GM23338 (cell line): ENCODE results near the gene CBFA2T3. TPM values are rescaled to one million over a fixed set of nuclear protein-coding genes. Genes with fewer than 3 reads are reported as not detected.

Source experiments
- ATAC-seq: fragments of 200-7000 bp; cut with Tn5 transposase; 3 replicates; pipeline ENCODE4 v1.9.1; 2020
- DNase-seq: peaks from one replicate; pipeline ENCODE4 v3.0.0-alpha.2; 2015; ENCODE audit warnings: low spot score
- H2AFZ ChIP-seq: fragments of 200-600 bp; sonication (generic); 2 replicates; pipeline ENCODE4 v1.8.0; 2016; ENCODE audit warnings: antibody characterized with exemption, mild to moderate bottlenecking, moderate library complexity
- H3F3A ChIP-seq: fragments of 200-600 bp; sonication (generic); replicated peaks from 2 replicates; pipeline ENCODE4 v1.8.0; 2017; ENCODE audit warnings: antibody characterized with exemption, mixed run types, low read depth
- H3K27ac ChIP-seq: fragments of 200-600 bp; sonication (generic); 2 replicates; pipeline ENCODE4 v1.6.1; 2016; ENCODE audit warnings: low read depth
- H3K27me3 ChIP-seq: fragments of 200-600 bp; sonication (generic); 2 replicates; pipeline ENCODE4 v1.8.0; 2016; ENCODE audit warnings: mild to moderate bottlenecking, mixed run types, moderate library complexity; ENCODE audit not compliant: insufficient read depth
- H3K36me3 ChIP-seq: fragments of 200-600 bp; sonication (generic); 2 replicates; pipeline ENCODE4 v1.8.0; 2016; ENCODE audit warnings: mild to moderate bottlenecking; ENCODE audit not compliant: insufficient read depth
- H3K4me1 ChIP-seq: fragments of 200-600 bp; sonication (generic); 2 replicates; pipeline ENCODE4 v1.8.0; 2016; ENCODE audit warnings: mild to moderate bottlenecking, moderate library complexity; ENCODE audit not compliant: insufficient read depth
- H3K4me2 ChIP-seq: fragments of 200-600 bp; sonication (generic); 2 replicates; pipeline ENCODE4 v1.7.1; 2017; ENCODE audit warnings: mixed run types
- H3K4me3 ChIP-seq: fragments of 200-600 bp; sonication (generic); 2 replicates; pipeline ENCODE4 v1.6.1; 2016; ENCODE audit warnings: mixed run types
- H3K79me2 ChIP-seq: fragments of 200-600 bp; sonication (generic); replicated peaks from 2 replicates; pipeline ENCODE4 v1.8.0; 2017; ENCODE audit warnings: mild to moderate bottlenecking; ENCODE audit not compliant: insufficient read depth
- H3K9me2 ChIP-seq: fragments of 200-600 bp; sonication (generic); 2 replicates; pipeline ENCODE4 v1.8.0; 2017; ENCODE audit not compliant: insufficient read depth
- H4K20me1 ChIP-seq: fragments of 200-600 bp; sonication (generic); replicated peaks from 2 replicates; pipeline ENCODE4 v1.8.0; 2017; ENCODE audit warnings: mild to moderate bottlenecking; ENCODE audit not compliant: insufficient read depth
- H3K27ac Mint-ChIP-seq: 2 replicates; pipeline ENCODE4 v1.8.0; 2020; ENCODE audit warnings: inconsistent platforms, mild to moderate bottlenecking, moderate library complexity, mixed read lengths
- H3K27me3 Mint-ChIP-seq: 3 replicates; pipeline ENCODE4 v1.8.0; 2022; ENCODE audit warnings: low read depth, mild to moderate bottlenecking, moderate library complexity, mixed read lengths, inconsistent platforms; ENCODE audit not compliant: insufficient read depth, poor library complexity
- H3K36me3 Mint-ChIP-seq: 3 replicates; pipeline ENCODE4 v1.8.0; 2021; ENCODE audit warnings: low read depth, mild to moderate bottlenecking, inconsistent platforms, moderate library complexity, mixed read lengths
- H3K4me1 Mint-ChIP-seq: 3 replicates; pipeline ENCODE4 v1.8.0; 2020; ENCODE audit warnings: mild to moderate bottlenecking, inconsistent platforms, mixed read lengths
- H3K4me3 Mint-ChIP-seq: 3 replicates; pipeline ENCODE4 v1.8.0; 2021; ENCODE audit warnings: moderate library complexity, mild to moderate bottlenecking, inconsistent platforms, mixed read lengths
- H3K9me3 Mint-ChIP-seq: 3 replicates; pipeline ENCODE4 v1.8.0; 2020; ENCODE audit warnings: moderate library complexity, mild to moderate bottlenecking, inconsistent platforms, mixed read lengths
- CREB1 ChIP-seq: fragments of 250-450 bp; sonication (Bioruptor Pico); IDR thresholded peaks from 2 replicates; pipeline ENCODE4 v1.5.0; 2020; ENCODE audit warnings: low read depth, mild to moderate bottlenecking, moderate library complexity
- EZH2 ChIP-seq: fragments of 200-600 bp; sonication (generic); IDR thresholded peaks from one replicate; pipeline ENCODE4 v1.8.0; 2017; ENCODE audit warnings: antibody characterized with exemption, mild to moderate bottlenecking, low read depth; ENCODE audit not compliant: unreplicated experiment
- EZH2phosphoT487 ChIP-seq: fragments of 200-600 bp; sonication (generic); IDR thresholded peaks from one replicate; pipeline ENCODE4 v1.8.1; 2018; ENCODE audit warnings: antibody characterized with exemption; ENCODE audit not compliant: unreplicated experiment
- JUNB ChIP-seq: IDR thresholded peaks from one replicate; pipeline ENCODE4 v1.6.1; 2016; ENCODE audit warnings: antibody characterized with exemption; ENCODE audit not compliant: unreplicated experiment
- NANOG ChIP-seq: IDR thresholded peaks from 2 replicates; pipeline ENCODE4 v1.6.1; 2016; ENCODE audit warnings: antibody characterized with exemption, borderline replicate concordance
- POLR2AphosphoS5 ChIP-seq: IDR thresholded peaks from 2 replicates; pipeline ENCODE4 v1.6.1; 2016; ENCODE audit warnings: antibody characterized with exemption, low read depth
- STAT1 ChIP-seq: IDR thresholded peaks from one replicate; pipeline ENCODE4 v1.6.1; 2016; ENCODE audit warnings: antibody characterized with exemption; ENCODE audit not compliant: unreplicated experiment
- ZNF114 ChIP-seq: fragments of 250-450 bp; sonication (Bioruptor Pico); IDR thresholded peaks from 2 replicates; pipeline ENCODE4 v1.5.0; 2020; ENCODE audit warnings: mild to moderate bottlenecking, moderate library complexity
- ZNF331 ChIP-seq: fragments of 250-450 bp; sonication (Bioruptor Pico); IDR thresholded peaks from 2 replicates; pipeline ENCODE4 v1.5.0; 2020; ENCODE audit warnings: low read depth, mild to moderate bottlenecking, moderate library complexity
- polyA plus RNA-seq: library from polyadenylated mRNA; unstranded; fragments of >200 nt; fragmentation: Nextera tagmentation; extraction: Ambion mirVana; gene quantifications from 2 replicates; pipeline ENCODE4 v1.2.1, GENCODE V29; 2016
- total RNA-seq: library from RNA; depleted of rRNA; stranded (reverse); fragments of >200 nt; shearing (Covaris generic); gene quantifications from 2 replicates; pipeline ENCODE4 v1.2.3, GENCODE V29; 2014
- TF ChIP-seq, protein P1 (sequence below), 2 experiments: fragments of 200-600 bp in 1 of 2; sonication (generic) in 1 of 2; conservative IDR thresholded peaks; 2 replicates each; pipeline versions ENCODE4 v1.5.1 to v1.6.1; 2016 to 2017; ENCODE audit warnings: antibody characterized with exemption in 2 of 2, low read depth in 2 of 2, mild to moderate bottlenecking in 2 of 2, moderate library complexity in 1 of 2
- TF ChIP-seq, protein P2 (sequence below): IDR thresholded peaks from one replicate; pipeline ENCODE4 v1.6.1; 2018; ENCODE audit warnings: antibody characterized with exemption; ENCODE audit not compliant: unreplicated experiment
- TF ChIP-seq, protein P3 (sequence below): fragments of 250-450 bp; sonication (Bioruptor Pico); IDR thresholded peaks from 2 replicates; pipeline ENCODE4 v1.5.0; 2020; ENCODE audit warnings: mild to moderate bottlenecking, moderate library complexity
- TF ChIP-seq, protein P4 (sequence below): IDR thresholded peaks from 2 replicates; pipeline ENCODE4 v1.6.1; 2016; ENCODE audit warnings: antibody characterized with exemption

Gene CBFA2T3
- total and polyA plus RNA-seq, 2 experiments from 2014 or later, result 0.87 to 1.5 TPM

DNA sequence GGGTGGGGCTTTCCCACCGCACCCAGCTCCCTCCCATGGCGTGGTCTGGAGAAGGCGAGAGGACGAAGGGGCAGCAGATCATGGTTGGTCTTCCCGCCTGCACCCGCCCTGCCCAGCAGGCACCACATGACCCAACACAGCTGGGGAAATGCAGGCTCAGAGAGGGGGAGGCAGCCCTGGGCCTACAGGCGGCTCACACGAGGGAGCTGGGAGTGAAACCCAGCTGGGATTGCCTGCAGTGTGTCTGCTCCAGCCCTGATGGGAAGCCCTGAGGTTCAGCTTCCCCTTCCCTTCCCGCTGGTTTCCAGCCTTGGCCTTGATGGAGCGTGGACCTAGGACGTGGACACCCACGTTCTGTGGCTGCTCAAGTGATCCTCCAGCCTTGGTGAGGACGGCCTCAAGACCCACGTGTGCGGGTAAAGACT is 90.6 kb downstream of the CBFA2T3 start:
- Histone ChIP-seq H3K4me1 (no peaks in the 10 kb centered on the region), H3K9me2 (no peaks in the 10 kb centered on the region), H3K4me3 (no peak overlapping the region), H2AFZ (no peak overlapping the region), H3K4me2 (no peak overlapping the region), H4K20me1 (no peaks in the 10 kb centered on the region), H3K36me3 (no peaks in the 10 kb centered on the region), H3K27me3 (no peaks in the 10 kb centered on the region), H3K79me2 (no peaks in the 10 kb centered on the region), H3K27ac (no peak overlapping the region), H3F3A (no peaks in the 10 kb centered on the region)
- TF ChIP-seq NANOG (no peak), ZNF331 (CRISPR knock-in tag) (no peak), JUNB (no peak), ZNF114 (CRISPR knock-in tag) (no peak), EZH2phosphoT487 (no peak), CREB1 (CRISPR knock-in tag) (no peak), POLR2AphosphoS5 (no peak), EZH2 (no peak), STAT1 (no peak)
- TF ChIP-seq, protein P1, sequence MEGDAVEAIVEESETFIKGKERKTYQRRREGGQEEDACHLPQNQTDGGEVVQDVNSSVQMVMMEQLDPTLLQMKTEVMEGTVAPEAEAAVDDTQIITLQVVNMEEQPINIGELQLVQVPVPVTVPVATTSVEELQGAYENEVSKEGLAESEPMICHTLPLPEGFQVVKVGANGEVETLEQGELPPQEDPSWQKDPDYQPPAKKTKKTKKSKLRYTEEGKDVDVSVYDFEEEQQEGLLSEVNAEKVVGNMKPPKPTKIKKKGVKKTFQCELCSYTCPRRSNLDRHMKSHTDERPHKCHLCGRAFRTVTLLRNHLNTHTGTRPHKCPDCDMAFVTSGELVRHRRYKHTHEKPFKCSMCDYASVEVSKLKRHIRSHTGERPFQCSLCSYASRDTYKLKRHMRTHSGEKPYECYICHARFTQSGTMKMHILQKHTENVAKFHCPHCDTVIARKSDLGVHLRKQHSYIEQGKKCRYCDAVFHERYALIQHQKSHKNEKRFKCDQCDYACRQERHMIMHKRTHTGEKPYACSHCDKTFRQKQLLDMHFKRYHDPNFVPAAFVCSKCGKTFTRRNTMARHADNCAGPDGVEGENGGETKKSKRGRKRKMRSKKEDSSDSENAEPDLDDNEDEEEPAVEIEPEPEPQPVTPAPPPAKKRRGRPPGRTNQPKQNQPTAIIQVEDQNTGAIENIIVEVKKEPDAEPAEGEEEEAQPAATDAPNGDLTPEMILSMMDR (conservative IDR thresholded peaks at IDR 0.05; ENCODE audit: low read depth in 2 of 2), result no peak
- TF ChIP-seq, protein P2, sequence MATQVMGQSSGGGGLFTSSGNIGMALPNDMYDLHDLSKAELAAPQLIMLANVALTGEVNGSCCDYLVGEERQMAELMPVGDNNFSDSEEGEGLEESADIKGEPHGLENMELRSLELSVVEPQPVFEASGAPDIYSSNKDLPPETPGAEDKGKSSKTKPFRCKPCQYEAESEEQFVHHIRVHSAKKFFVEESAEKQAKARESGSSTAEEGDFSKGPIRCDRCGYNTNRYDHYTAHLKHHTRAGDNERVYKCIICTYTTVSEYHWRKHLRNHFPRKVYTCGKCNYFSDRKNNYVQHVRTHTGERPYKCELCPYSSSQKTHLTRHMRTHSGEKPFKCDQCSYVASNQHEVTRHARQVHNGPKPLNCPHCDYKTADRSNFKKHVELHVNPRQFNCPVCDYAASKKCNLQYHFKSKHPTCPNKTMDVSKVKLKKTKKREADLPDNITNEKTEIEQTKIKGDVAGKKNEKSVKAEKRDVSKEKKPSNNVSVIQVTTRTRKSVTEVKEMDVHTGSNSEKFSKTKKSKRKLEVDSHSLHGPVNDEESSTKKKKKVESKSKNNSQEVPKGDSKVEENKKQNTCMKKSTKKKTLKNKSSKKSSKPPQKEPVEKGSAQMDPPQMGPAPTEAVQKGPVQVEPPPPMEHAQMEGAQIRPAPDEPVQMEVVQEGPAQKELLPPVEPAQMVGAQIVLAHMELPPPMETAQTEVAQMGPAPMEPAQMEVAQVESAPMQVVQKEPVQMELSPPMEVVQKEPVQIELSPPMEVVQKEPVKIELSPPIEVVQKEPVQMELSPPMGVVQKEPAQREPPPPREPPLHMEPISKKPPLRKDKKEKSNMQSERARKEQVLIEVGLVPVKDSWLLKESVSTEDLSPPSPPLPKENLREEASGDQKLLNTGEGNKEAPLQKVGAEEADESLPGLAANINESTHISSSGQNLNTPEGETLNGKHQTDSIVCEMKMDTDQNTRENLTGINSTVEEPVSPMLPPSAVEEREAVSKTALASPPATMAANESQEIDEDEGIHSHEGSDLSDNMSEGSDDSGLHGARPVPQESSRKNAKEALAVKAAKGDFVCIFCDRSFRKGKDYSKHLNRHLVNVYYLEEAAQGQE, result no peak
- TF ChIP-seq, protein P3, sequence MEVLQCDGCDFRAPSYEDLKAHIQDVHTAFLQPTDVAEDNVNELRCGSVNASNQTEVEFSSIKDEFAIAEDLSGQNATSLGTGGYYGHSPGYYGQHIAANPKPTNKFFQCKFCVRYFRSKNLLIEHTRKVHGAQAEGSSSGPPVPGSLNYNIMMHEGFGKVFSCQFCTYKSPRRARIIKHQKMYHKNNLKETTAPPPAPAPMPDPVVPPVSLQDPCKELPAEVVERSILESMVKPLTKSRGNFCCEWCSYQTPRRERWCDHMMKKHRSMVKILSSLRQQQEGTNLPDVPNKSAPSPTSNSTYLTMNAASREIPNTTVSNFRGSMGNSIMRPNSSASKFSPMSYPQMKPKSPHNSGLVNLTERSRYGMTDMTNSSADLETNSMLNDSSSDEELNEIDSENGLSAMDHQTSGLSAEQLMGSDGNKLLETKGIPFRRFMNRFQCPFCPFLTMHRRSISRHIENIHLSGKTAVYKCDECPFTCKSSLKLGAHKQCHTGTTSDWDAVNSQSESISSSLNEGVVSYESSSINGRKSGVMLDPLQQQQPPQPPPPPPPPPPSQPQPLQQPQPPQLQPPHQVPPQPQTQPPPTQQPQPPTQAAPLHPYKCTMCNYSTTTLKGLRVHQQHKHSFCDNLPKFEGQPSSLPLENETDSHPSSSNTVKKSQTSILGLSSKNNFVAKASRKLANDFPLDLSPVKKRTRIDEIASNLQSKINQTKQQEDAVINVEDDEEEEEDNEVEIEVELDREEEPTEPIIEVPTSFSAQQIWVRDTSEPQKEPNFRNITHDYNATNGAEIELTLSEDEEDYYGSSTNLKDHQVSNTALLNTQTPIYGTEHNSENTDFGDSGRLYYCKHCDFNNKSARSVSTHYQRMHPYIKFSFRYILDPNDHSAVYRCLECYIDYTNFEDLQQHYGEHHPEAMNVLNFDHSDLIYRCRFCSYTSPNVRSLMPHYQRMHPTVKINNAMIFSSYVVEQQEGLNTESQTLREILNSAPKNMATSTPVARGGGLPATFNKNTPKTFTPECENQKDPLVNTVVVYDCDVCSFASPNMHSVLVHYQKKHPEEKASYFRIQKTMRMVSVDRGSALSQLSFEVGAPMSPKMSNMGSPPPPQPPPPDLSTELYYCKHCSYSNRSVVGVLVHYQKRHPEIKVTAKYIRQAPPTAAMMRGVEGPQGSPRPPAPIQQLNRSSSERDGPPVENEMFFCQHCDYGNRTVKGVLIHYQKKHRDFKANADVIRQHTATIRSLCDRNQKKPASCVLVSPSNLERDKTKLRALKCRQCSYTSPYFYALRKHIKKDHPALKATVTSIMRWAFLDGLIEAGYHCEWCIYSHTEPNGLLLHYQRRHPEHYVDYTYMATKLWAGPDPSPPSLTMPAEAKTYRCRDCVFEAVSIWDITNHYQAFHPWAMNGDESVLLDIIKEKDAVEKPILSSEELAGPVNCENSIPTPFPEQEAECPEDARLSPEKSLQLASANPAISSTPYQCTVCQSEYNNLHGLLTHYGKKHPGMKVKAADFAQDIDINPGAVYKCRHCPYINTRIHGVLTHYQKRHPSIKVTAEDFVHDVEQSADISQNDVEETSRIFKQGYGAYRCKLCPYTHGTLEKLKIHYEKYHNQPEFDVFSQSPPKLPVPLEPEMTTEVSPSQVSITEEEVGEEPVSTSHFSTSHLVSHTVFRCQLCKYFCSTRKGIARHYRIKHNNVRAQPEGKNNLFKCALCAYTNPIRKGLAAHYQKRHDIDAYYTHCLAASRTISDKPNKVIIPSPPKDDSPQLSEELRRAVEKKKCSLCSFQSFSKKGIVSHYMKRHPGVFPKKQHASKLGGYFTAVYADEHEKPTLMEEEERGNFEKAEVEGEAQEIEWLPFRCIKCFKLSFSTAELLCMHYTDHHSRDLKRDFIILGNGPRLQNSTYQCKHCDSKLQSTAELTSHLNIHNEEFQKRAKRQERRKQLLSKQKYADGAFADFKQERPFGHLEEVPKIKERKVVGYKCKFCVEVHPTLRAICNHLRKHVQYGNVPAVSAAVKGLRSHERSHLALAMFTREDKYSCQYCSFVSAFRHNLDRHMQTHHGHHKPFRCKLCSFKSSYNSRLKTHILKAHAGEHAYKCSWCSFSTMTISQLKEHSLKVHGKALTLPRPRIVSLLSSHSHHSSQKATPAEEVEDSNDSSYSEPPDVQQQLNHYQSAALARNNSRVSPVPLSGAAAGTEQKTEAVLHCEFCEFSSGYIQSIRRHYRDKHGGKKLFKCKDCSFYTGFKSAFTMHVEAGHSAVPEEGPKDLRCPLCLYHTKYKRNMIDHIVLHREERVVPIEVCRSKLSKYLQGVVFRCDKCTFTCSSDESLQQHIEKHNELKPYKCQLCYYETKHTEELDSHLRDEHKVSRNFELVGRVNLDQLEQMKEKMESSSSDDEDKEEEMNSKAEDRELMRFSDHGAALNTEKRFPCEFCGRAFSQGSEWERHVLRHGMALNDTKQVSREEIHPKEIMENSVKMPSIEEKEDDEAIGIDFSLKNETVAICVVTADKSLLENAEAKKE (CRISPR knock-in tag), result no peak
- TF ChIP-seq, protein P4, sequence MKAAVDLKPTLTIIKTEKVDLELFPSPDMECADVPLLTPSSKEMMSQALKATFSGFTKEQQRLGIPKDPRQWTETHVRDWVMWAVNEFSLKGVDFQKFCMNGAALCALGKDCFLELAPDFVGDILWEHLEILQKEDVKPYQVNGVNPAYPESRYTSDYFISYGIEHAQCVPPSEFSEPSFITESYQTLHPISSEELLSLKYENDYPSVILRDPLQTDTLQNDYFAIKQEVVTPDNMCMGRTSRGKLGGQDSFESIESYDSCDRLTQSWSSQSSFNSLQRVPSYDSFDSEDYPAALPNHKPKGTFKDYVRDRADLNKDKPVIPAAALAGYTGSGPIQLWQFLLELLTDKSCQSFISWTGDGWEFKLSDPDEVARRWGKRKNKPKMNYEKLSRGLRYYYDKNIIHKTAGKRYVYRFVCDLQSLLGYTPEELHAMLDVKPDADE, result no peak
- H3K4me3 Mint-ChIP-seq, result no peak overlapping the region
- H3K4me1 Mint-ChIP-seq, result peaks cover 2% of the 10 kb centered on the region; the same call in 1 of the 3 replicates
- ATAC-seq (no peak), DNase-seq (no peak)
- peaks cover 22% of the 10 kb centered on the region for H3K27me3 Mint-ChIP-seq
- H3K9me3 Mint-ChIP-seq, result peaks cover 8% of the 10 kb centered on the region
- H3K36me3 Mint-ChIP-seq, result peaks cover 3% of the 10 kb centered on the region; the same call in 1 of the 3 replicates
- no peak overlapping the region for H3K27ac Mint-ChIP-seq
